ENCODE data around the gene REV1. TPM values are rescaled to one million over a fixed set of nuclear protein-coding genes. Genes with fewer than 3 reads are reported as not detected.

REV1 gene
- 26.0 and 38.3 TPM in 2 replicates for total RNA-seq

DNA sequence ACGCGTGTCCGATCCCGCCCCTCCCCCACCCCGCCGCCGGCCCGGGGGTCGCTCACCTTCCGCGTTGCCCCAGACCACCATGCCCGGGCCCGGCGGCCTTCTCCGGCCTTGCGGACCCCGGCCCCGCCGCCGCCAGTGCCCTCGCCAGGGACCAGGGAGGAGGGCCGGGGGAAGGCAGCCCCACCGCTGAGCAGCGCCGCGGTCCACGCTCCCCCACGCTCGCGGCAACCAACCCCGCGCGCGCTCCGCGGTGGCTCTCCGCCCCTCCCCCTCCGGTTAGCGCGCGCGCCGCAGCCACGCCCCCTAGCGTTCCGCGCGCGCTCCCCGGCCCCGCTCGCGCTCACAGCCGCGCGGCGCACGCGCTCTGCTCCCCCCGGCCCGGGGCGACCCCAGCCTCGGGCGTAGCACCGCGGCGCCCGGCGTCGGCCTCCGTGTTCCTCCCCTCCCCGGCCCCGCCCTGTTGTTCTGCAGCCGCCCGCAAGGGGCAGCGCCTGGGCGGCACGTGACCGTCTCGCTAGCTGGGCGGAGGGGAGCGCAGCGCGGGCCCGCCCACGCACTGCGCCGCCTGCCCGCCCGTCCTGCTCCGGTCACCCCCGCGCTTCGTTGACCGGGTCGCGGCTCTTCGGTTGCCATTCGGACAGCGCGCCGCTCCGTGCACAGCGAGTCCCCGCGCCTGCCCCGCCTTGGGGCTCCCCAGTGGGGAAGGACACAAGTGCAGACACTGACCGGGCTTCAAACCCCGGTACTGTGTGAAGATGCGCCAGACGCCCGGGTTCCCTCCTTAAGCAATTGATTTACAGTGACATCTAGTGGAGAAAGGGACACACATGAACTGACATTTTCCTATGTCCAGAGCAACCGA lies at the start of gene REV1:
REV1 (minus strand) TSS at position 257 of the 862 bp plus-strand sequence. CDS start 25,042 bp downstream, outside the sequence.

Other genes starting within 250 kb of the REV1 start
- gene LYG2, start 234.4 kb downstream of the REV1 start, total RNA-seq: not detected in 2 replicates
- gene LYG1, start 188.8 kb downstream of the REV1 start, total RNA-seq: 0.17 and 0.73 TPM in 2 replicates
- 48.0 and 90.6 TPM in 2 replicates for gene TXNDC9, start 153.7 kb downstream of the REV1 start, total RNA-seq
- 25.0 and 31.6 TPM in 2 replicates for gene EIF5B, start 152.6 kb downstream of the REV1 start, total RNA-seq

All from smooth muscle cell of trachea (primary cell).